GM21526 (cell line): Measurements from ENCODE around the gene HMCN1.

Experiments
- ATAC-seq: cut with Tn5 transposase; IDR thresholded peaks from one replicate; pipeline ENCODE4 v1.9.1; 2021; ENCODE audit warnings: moderate library complexity; ENCODE audit not compliant: unreplicated experiment, low FRiP score

HMCN1 gene

GRCh38 chr1:185733818-185734735 lies at the start of gene HMCN1:
HMCN1 (plus strand) TSS chr1:185734391; CDS start chr1:185734780, 389 bp downstream.
- no peak for ATAC-seq

GRCh38 chr1:185686821-185687778 lies 47.1 kb upstream of the HMCN1 start:
- ATAC-seq = no peak

GRCh38 chr1:185690527-185690926 lies 43.7 kb upstream of the HMCN1 start:
- no peak for ATAC-seq

- peak; percentile 31 for ATAC-seq
These were observed 40.5 kb upstream of the HMCN1 start for GRCh38 chr1:185693654-185694053.

- ATAC-seq = peak; percentile 96
These were observed 40.1 kb upstream of the HMCN1 start for GRCh38 chr1:185694081-185694480.

GRCh38 chr1:185695299-185695698 lies 38.9 kb upstream of the HMCN1 start:
- no peak for ATAC-seq

GRCh38 chr1:185696422-185697150 lies 37.6 kb upstream of the HMCN1 start:
- ATAC-seq = no peak

- no peak for ATAC-seq
These were observed 34.3 kb upstream of the HMCN1 start for GRCh38 chr1:185699874-185700273.

- no peak for ATAC-seq
These were observed 32.5 kb upstream of the HMCN1 start for GRCh38 chr1:185701650-185702049.

- no peak for ATAC-seq
These were observed 30.0 kb upstream of the HMCN1 start for GRCh38 chr1:185704181-185704580.

GRCh38 chr1:185716095-185716494 lies 18.1 kb upstream of the HMCN1 start:
- ATAC-seq = no peak

- ATAC-seq = no peak
These were observed 15.2 kb upstream of the HMCN1 start for GRCh38 chr1:185719021-185719420.

- ATAC-seq = no peak
These were observed 13.4 kb upstream of the HMCN1 start for GRCh38 chr1:185720633-185721272.

GRCh38 chr1:185721553-185721952 lies 12.6 kb upstream of the HMCN1 start:
- no peak for ATAC-seq

GRCh38 chr1:185722098-185722497 lies 12.1 kb upstream of the HMCN1 start:
- no peak for ATAC-seq

GRCh38 chr1:185727726-185728125 lies 6.5 kb upstream of the HMCN1 start:
- ATAC-seq = no peak

GRCh38 chr1:185731446-185731845 lies 2.7 kb upstream of the HMCN1 start:
- ATAC-seq = no peak

- ATAC-seq = no peak
These were observed 1.2 kb upstream of the HMCN1 start for GRCh38 chr1:185732951-185733350.

GRCh38 chr1:185734929-185735700 lies 924 bp downstream of the HMCN1 start:
- ATAC-seq = no peak
